ENCODE measurements around the gene LHFPL2. TPM values are rescaled to one million over a fixed set of nuclear protein-coding genes. Genes with fewer than 3 reads are reported as not detected.
"Not testable (repeated sequence)": the region's sequence is repeated elsewhere in the genome, so short reads cannot be mapped to it uniquely, and the experiment has no call there.

Gene LHFPL2
- 10 to 100 TPM; 13.7 to 40.4 TPM for total RNA-seq

GRCh38 chr5:78648359-78649210 is at the start of gene LHFPL2:
LHFPL2 (minus strand) TSS chr5:78648772; CDS start chr5:78510213, 138,559 bp downstream.
- intact Hi-C loops (cut with DNase I), result loop anchor here (5.0 kb wide), 2 partner anchors 111 to 181 kb away; no protein-coding TSS in a partner anchor
- H3K4me1 ChIP-seq (replicated peaks), result no peaks in the 10 kb centered on the region
- DNase-seq (ENCODE audit: low spot score), result peak; percentile 50
- peak within 1 kb of the TSS; percentile 84 to 91 for H3K27ac ChIP-seq
- H3K36me3 ChIP-seq, result no peaks in the 10 kb centered on the region
- 1% methylated on average over 86 of the region's 112 CpGs for WGBS
- no peaks in the 10 kb centered on the region for H3K27me3 ChIP-seq (replicated peaks; ENCODE audit: insufficient read depth)
- TF ChIP-seq POLR2AphosphoS5 (IDR thresholded peaks at IDR 0.05) (no peak), POLR2A (IDR thresholded peaks at IDR 0.05) (peak; percentile 26)
- TF ChIP-seq, protein P1, sequence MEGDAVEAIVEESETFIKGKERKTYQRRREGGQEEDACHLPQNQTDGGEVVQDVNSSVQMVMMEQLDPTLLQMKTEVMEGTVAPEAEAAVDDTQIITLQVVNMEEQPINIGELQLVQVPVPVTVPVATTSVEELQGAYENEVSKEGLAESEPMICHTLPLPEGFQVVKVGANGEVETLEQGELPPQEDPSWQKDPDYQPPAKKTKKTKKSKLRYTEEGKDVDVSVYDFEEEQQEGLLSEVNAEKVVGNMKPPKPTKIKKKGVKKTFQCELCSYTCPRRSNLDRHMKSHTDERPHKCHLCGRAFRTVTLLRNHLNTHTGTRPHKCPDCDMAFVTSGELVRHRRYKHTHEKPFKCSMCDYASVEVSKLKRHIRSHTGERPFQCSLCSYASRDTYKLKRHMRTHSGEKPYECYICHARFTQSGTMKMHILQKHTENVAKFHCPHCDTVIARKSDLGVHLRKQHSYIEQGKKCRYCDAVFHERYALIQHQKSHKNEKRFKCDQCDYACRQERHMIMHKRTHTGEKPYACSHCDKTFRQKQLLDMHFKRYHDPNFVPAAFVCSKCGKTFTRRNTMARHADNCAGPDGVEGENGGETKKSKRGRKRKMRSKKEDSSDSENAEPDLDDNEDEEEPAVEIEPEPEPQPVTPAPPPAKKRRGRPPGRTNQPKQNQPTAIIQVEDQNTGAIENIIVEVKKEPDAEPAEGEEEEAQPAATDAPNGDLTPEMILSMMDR (IDR thresholded peaks at IDR 0.05), result peak in 1 of 4 experiments; percentile 19
- no peaks in the 10 kb centered on the region for H3K9me3 ChIP-seq
- H3K4me3 ChIP-seq, result peak within 1 kb of the TSS; percentile 71 to 74

DNA sequence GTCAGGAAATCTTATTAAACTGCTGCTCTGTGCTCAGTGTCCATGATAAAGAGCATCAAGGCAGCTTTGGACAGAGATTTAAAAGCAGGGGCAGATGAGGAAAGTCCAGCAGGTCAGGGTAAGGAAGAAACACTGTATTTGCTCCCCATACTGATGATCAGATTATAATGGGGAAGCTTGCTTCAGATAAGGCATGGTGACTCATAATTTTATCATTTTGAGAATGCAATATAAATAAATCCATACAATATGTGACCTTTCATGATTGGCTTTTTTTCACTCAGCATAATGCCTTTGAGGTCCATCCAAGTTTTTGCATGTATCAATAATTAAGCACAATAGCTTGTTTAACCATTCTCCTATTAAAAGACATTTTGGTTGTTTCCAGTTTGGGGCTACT is 48.1 kb upstream of the LHFPL2 start:
- Histone ChIP-seq H3K4me1 (replicated peaks) (no peaks in the 10 kb centered on the region), H3K36me3 (no peaks in the 10 kb centered on the region), H3K4me3 (no peak overlapping the region), H3K27ac (no peak overlapping the region), H3K27me3 (replicated peaks; ENCODE audit: insufficient read depth) (no peaks in the 10 kb centered on the region), H3K9me3 (no peaks in the 10 kb centered on the region)
- no peak for DNase-seq (ENCODE audit: low spot score)
- TF ChIP-seq, protein P1 (IDR thresholded peaks at IDR 0.05), result no peak
- no peak for TF ChIP-seq POLR2A (IDR thresholded peaks at IDR 0.05)
- TF ChIP-seq POLR2AphosphoS5 (IDR thresholded peaks at IDR 0.05), result no peak
- intact Hi-C loops (cut with DNase I), result no loop called here

DNA sequence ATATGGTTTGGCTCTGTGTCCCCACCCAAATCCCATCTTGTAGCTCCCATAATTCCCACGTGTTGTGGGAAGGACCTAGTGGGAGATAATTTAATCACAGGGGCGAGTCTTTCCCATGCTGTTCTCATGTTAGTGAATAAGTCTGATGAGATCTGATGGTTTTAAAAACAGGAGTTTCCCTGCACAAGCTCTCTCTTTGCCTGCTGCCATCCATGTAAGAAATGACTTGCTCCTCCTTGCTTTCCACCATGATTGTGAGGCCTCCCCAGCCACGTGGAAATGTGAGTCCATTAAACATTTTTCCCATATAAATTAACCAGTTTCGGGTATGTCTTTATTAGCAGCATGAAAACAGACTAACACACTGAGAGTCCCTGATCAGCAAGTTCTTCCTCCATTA is 47.5 kb upstream of the LHFPL2 start:
- H3K27ac ChIP-seq; H3K27me3 ChIP-seq (replicated peaks; ENCODE audit: insufficient read depth); H3K4me3 ChIP-seq; H3K36me3 ChIP-seq; H3K4me1 ChIP-seq (replicated peaks); DNase-seq (ENCODE audit: low spot score); H3K9me3 ChIP-seq; intact Hi-C loops (cut with DNase I): not testable (repeated sequence)
- 86% methylated on average over 4 of the region's 4 CpGs for WGBS

- Histone ChIP-seq H3K27ac (no peak overlapping the region), H3K36me3 (no peaks in the 10 kb centered on the region), H3K9me3 (no peaks in the 10 kb centered on the region), H3K4me3 (no peak overlapping the region), H3K4me1 (replicated peaks) (no peaks in the 10 kb centered on the region), H3K27me3 (replicated peaks; ENCODE audit: insufficient read depth) (no peaks in the 10 kb centered on the region)
- DNase-seq (ENCODE audit: low spot score), result no peak
- intact Hi-C loops (cut with DNase I), result no loop called here
- TF ChIP-seq, protein P1 (IDR thresholded peaks at IDR 0.05), result no peak
- no peak for TF ChIP-seq POLR2AphosphoS5 (IDR thresholded peaks at IDR 0.05)
- no peak for TF ChIP-seq POLR2A (IDR thresholded peaks at IDR 0.05)
These were observed 44.8 kb upstream of the LHFPL2 start for GRCh38 chr5:78693339-78693738.

DNA sequence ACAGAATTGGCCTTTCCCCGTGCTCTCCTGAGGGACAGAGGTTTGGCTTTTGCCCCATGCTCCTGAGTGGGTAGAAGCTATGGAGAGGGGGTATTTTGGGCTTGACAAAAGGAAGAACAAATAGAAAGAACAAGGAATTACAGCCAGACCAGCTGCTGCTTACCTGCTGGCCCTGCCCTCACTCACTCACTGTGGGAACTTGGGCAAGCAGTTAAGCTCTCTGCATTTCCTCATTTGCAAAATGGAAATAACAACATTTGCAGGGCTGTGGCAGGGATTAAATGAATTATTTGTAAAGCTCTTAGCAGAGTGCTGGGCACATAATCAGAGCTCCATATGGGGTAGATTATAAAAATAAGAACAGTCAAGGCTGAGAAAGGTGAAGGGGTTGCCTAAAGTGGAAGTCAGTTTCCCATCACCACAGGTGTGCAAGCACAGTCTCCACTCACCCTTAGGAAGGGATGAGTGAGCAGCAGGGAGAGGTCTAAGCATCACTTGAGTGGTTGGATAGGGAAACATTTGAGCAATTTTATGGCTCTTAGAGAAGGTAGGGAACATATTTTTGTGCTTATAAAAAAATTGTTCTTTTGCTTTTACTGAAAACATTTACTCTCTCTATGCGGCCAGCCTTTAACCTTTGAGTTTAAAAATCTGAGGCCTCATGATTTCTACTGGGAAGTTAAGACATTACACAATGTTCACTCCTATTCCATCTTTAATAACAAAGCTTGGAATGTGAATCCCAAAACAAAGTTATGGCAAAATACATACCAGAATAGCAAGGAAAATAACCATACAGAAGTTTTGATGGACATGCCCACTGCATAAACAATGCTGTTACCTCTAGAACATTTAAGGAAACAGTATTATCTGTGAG is 42.8 kb upstream of the LHFPL2 start:
- Histone ChIP-seq H3K27ac (no peak overlapping the region), H3K4me3 (no peak overlapping the region), H3K9me3 (no peaks in the 10 kb centered on the region), H3K4me1 (replicated peaks) (no peaks in the 10 kb centered on the region), H3K27me3 (replicated peaks; ENCODE audit: insufficient read depth) (no peaks in the 10 kb centered on the region), H3K36me3 (no peaks in the 10 kb centered on the region)
- TF ChIP-seq POLR2A (IDR thresholded peaks at IDR 0.05) (no peak), POLR2AphosphoS5 (IDR thresholded peaks at IDR 0.05) (no peak)
- TF ChIP-seq, protein P1 (IDR thresholded peaks at IDR 0.05), result no peak
- DNase-seq (ENCODE audit: low spot score), result no peak
- intact Hi-C loops (cut with DNase I), result no loop called here
- WGBS, result 71% methylated on average over 2 of the region's 2 CpGs

All from prostate gland (tissue), 2 donors.